Fibroblast of lung (primary cell): Measurements from ENCODE around the gene SHQ1. TPM values are rescaled to one million over a fixed set of nuclear protein-coding genes. Genes with fewer than 3 reads are reported as not detected.

Source experiments
- DNase-seq, 2 donors: peaks; one replicate each; pipeline versions ENCODE4 v3.0.0 to v3.0.0-alpha.2; 2010; ENCODE audit warnings: low read depth in 2 of 2
- H2AFZ ChIP-seq: 2 replicates; pipeline ENCODE4 v1.5.1; 2012; ENCODE audit warnings: low read length, control low read depth, inconsistent platforms
- H3K27ac ChIP-seq: 2 replicates; pipeline ENCODE4 v1.5.1; 2011; ENCODE audit warnings: low read length, control low read depth; ENCODE audit not compliant: insufficient read depth
- H3K27me3 ChIP-seq: 2 replicates; pipeline ENCODE4 v1.5.1; 2011; ENCODE audit warnings: mild to moderate bottlenecking, low read length; ENCODE audit not compliant: control insufficient read depth, insufficient read depth
- H3K36me3 ChIP-seq: 2 replicates; pipeline ENCODE4 v1.5.1; 2011; ENCODE audit warnings: low read length; ENCODE audit not compliant: control insufficient read depth, insufficient read depth
- H3K4me1 ChIP-seq: 2 replicates; pipeline ENCODE4 v1.5.1; 2011; ENCODE audit warnings: low read length; ENCODE audit not compliant: control insufficient read depth, insufficient read depth; ENCODE audit errors: extremely low read depth
- H3K4me2 ChIP-seq: 2 replicates; pipeline ENCODE4 v1.5.1; 2011; ENCODE audit warnings: low read length, control low read depth; ENCODE audit not compliant: insufficient read depth; ENCODE audit errors: extremely low read depth
- H3K4me3 ChIP-seq, 4 experiments: fragments of 200-600 bp in 1 of 4; sonication (generic) in 1 of 4; replicated peaks in 1 of 4; 2 replicates each; pipeline ENCODE4 v1.5.1; 2011 to 2016; ENCODE audit warnings: low read length in 4 of 4, low read depth in 3 of 4, mild to moderate bottlenecking in 3 of 4, control low read depth in 2 of 4, inconsistent platforms in 1 of 4, mixed read lengths in 1 of 4; ENCODE audit not compliant: insufficient read depth in 1 of 4; ENCODE audit errors: control extremely low read depth in 1 of 4
- H3K79me2 ChIP-seq: 2 replicates; pipeline ENCODE4 v1.5.1; 2012; ENCODE audit warnings: mild to moderate bottlenecking, low read length, inconsistent platforms; ENCODE audit not compliant: control insufficient read depth, insufficient read depth
- H3K9ac ChIP-seq: 2 replicates; pipeline ENCODE4 v1.5.1; 2011; ENCODE audit warnings: mild to moderate bottlenecking, low read length, control low read depth; ENCODE audit not compliant: insufficient read depth
- H3K9me3 ChIP-seq: 2 replicates; pipeline ENCODE4 v1.5.1; 2012; ENCODE audit warnings: low read depth, low read length; ENCODE audit not compliant: control insufficient read depth, insufficient read depth
- H4K20me1 ChIP-seq: 2 replicates; pipeline ENCODE4 v1.5.1; 2011; ENCODE audit warnings: low read length; ENCODE audit not compliant: control insufficient read depth, insufficient read depth; ENCODE audit errors: extremely low read depth
- CTCF ChIP-seq, 2 donors: IDR thresholded peaks in 1 of 2; conservative IDR thresholded peaks in 1 of 2; 1 replicate in 1 of 2; 2 replicates in 1 of 2; pipeline ENCODE4 v1.5.1; 2011 to 2012; ENCODE audit warnings: low read length in 2 of 2, control low read depth in 1 of 2, inconsistent platforms in 1 of 2, low read depth in 1 of 2, mild to moderate bottlenecking in 1 of 2
- EZH2 ChIP-seq: IDR thresholded peaks from 2 replicates; pipeline ENCODE4 v1.5.1; 2012; ENCODE audit warnings: low read length, control low read depth, mild to moderate bottlenecking; ENCODE audit errors: missing control alignments
- polyA plus RNA-seq, 2 donors: library from polyadenylated mRNA; depleted of rRNA in 1 of 2; stranded (reverse) in 1 of 2; unstranded in 1 of 2; fragments of >200 nt; gene quantifications; 2 replicates each; pipeline ENCODE4 v1.2.1, GENCODE V29; 2011 to 2012; ENCODE audit warnings: missing spikeins in 1 of 2
- total RNA-seq: library from RNA; depleted of rRNA; stranded (reverse); fragments of >200 nt; gene quantifications from 2 replicates; pipeline ENCODE4 v1.2.1, GENCODE V29; 2014

SHQ1 gene
- total and polyA plus RNA-seq, 2 donors (not counting 1 experiment from before 2014, with no cell fraction given): 12.2 to 15.5 TPM

DNA sequence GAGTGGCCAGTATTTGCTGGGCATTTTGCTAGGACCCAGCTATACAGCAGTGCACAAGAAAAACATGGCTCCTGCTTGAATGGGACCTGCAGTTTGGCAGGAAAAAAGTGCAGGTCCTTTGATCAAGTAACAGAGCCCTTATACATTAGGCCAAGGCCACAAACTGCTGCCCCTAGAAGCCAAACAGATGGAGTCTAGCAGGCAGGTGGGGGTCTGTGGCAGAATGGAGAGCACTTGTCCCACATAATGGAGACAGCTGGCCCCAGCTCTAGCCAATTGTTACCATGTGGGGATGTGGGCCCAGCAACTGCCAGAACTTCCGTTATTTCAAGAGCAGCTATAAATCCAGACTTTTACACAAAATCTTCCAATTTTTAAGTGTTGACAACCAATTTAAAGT, 79.3 kb downstream of the SHQ1 start:
- no peak overlapping the region for H3K4me3 ChIP-seq
- no peaks in the 10 kb centered on the region for H3K36me3 ChIP-seq
- DNase-seq: no peak
- H3K4me1 ChIP-seq: no peaks in the 10 kb centered on the region
- no peaks in the 10 kb centered on the region for H4K20me1 ChIP-seq
- H2AFZ ChIP-seq: no peak overlapping the region
- H3K9ac ChIP-seq: no peak overlapping the region
- no peaks in the 10 kb centered on the region for H3K9me3 ChIP-seq
- no peak overlapping the region for H3K27ac ChIP-seq
- TF ChIP-seq CTCF (conservative IDR thresholded peaks at IDR 0.05 in 1 of 2, IDR thresholded peaks at IDR 0.05 in 1 of 2; ENCODE audit: low read depth in 1 of 2, low read length in 2 of 2) (no peak), EZH2 (no peak)
- H3K79me2 ChIP-seq: no peaks in the 10 kb centered on the region
- H3K4me2 ChIP-seq: no peak overlapping the region
- no peaks in the 10 kb centered on the region for H3K27me3 ChIP-seq

GRCh38 chr3:72768481-72768880, 79.8 kb downstream of the SHQ1 start:
- H3K4me1 ChIP-seq: no peaks in the 10 kb centered on the region
- no peaks in the 10 kb centered on the region for H3K27me3 ChIP-seq
- no peaks in the 10 kb centered on the region for H4K20me1 ChIP-seq
- H3K36me3 ChIP-seq: no peaks in the 10 kb centered on the region
- no peak for TF ChIP-seq EZH2
- H3K9me3 ChIP-seq: no peaks in the 10 kb centered on the region
- H3K27ac ChIP-seq: no peak overlapping the region
- no peaks in the 10 kb centered on the region for H3K79me2 ChIP-seq
- H3K9ac ChIP-seq: no peak overlapping the region
- no peak overlapping the region for H3K4me2 ChIP-seq
- H2AFZ ChIP-seq: no peak overlapping the region
- DNase-seq: no peak
- H3K4me3 ChIP-seq: no peak overlapping the region

DNA sequence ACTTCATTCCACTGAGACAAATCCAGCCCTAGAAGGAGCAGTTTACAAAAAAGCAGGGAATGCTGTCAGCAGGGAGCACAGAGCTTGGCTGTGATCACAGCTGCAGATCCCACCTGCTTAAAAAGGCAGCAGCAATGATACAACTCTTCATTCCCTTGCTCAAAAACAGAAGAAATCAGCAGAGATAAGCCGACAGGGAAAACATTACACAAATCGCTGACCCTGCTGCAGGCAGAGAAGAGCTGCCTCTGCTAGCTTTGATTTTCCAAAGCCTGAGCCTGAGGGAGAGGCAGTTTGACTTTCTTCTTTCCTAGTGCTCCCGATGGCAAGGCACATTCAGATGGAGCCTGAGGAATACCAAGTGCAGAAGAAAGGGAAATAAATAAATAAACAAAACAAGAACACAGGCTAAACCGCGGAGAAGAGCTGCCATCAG, 80.2 kb downstream of the SHQ1 start:
- no peak overlapping the region for H2AFZ ChIP-seq
- no peaks in the 10 kb centered on the region for H3K36me3 ChIP-seq
- H4K20me1 ChIP-seq: no peaks in the 10 kb centered on the region
- H3K4me2 ChIP-seq: no peak overlapping the region
- H3K4me3 ChIP-seq: no peak overlapping the region
- H3K27ac ChIP-seq: no peak overlapping the region
- H3K27me3 ChIP-seq: no peaks in the 10 kb centered on the region
- DNase-seq: no peak
- H3K79me2 ChIP-seq: no peaks in the 10 kb centered on the region
- H3K9ac ChIP-seq: no peak overlapping the region
- no peaks in the 10 kb centered on the region for H3K9me3 ChIP-seq
- no peaks in the 10 kb centered on the region for H3K4me1 ChIP-seq
- no peak for TF ChIP-seq EZH2
- no peak for TF ChIP-seq CTCF (conservative IDR thresholded peaks at IDR 0.05 in 1 of 2, IDR thresholded peaks at IDR 0.05 in 1 of 2; ENCODE audit: low read depth in 1 of 2, low read length in 2 of 2)
